ENCODE results near the gene TEX30.

DNA sequence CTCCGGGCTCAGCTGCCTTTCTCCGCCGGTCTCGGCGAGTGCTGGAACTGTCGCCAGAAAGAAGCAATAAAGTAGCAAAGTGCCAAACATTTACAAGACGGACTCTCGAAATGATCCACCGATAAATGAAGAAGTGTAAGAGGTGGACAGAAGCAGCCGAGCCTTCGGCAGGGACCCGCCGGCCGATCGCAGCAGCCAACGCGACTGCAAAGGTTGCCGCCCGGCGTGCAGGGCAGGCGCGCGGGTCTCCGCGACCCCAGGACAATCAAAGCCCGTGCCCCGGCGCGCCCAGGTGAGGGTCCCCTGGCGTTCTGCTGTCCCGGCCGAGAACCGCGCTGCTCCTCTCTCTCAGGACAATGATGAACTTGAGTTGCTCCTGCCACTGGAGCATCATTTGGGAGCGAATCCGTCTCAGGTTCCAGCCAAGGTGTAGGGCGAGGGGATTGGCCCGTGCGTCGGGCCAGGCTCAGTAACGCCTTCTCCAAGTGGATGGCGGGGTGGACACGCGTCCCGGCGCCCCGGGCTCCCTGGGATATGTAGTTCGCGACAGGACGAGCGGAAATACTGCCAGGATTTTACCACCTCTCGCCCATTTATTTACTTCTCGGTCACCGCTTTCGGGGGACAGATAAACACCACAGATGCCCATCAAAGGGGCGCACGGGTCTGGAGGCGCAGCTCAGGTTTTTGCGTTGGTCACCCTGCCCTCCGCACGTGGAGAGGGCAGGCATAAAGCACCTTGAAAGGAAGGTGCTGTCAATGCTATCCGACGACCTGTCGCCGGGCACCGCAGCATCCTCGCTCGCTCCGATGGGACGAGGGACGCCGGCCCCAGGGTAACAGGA, 25.2 kb upstream of the TEX30 start, which contains the start of the genes BIVM and POGLUT2:
- TF ChIP-seq CSDC2 (CRISPR knock-in tag; IDR thresholded peaks at IDR 0.05), result no peak
- no peak for TF ChIP-seq TSHZ2 (CRISPR knock-in tag; IDR thresholded peaks at IDR 0.05)
- no peak for TF ChIP-seq BACH2 (CRISPR knock-in tag; IDR thresholded peaks at IDR 0.05; ENCODE audit: borderline replicate concordance)
- no peak for TF ChIP-seq RARB (CRISPR knock-in tag; IDR thresholded peaks at IDR 0.05)
- no peak for TF ChIP-seq GLIS3 (CRISPR knock-in tag; IDR thresholded peaks at IDR 0.05)
- TF ChIP-seq, protein P1, sequence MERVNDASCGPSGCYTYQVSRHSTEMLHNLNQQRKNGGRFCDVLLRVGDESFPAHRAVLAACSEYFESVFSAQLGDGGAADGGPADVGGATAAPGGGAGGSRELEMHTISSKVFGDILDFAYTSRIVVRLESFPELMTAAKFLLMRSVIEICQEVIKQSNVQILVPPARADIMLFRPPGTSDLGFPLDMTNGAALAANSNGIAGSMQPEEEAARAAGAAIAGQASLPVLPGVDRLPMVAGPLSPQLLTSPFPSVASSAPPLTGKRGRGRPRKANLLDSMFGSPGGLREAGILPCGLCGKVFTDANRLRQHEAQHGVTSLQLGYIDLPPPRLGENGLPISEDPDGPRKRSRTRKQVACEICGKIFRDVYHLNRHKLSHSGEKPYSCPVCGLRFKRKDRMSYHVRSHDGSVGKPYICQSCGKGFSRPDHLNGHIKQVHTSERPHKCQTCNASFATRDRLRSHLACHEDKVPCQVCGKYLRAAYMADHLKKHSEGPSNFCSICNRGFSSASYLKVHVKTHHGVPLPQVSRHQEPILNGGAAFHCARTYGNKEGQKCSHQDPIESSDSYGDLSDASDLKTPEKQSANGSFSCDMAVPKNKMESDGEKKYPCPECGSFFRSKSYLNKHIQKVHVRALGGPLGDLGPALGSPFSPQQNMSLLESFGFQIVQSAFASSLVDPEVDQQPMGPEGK (CRISPR knock-in tag; IDR thresholded peaks at IDR 0.05; ENCODE audit: borderline replicate concordance), result no peak
- TF ChIP-seq ZNF70 (CRISPR knock-in tag; IDR thresholded peaks at IDR 0.05), result no peak
- no peak for TF ChIP-seq ZFP3 (CRISPR knock-in tag; IDR thresholded peaks at IDR 0.05)
- no peak for TF ChIP-seq ZNF565 (CRISPR knock-in tag; conservative IDR thresholded peaks at IDR 0.05; ENCODE audit: low read depth)
- TF ChIP-seq, protein P2, sequence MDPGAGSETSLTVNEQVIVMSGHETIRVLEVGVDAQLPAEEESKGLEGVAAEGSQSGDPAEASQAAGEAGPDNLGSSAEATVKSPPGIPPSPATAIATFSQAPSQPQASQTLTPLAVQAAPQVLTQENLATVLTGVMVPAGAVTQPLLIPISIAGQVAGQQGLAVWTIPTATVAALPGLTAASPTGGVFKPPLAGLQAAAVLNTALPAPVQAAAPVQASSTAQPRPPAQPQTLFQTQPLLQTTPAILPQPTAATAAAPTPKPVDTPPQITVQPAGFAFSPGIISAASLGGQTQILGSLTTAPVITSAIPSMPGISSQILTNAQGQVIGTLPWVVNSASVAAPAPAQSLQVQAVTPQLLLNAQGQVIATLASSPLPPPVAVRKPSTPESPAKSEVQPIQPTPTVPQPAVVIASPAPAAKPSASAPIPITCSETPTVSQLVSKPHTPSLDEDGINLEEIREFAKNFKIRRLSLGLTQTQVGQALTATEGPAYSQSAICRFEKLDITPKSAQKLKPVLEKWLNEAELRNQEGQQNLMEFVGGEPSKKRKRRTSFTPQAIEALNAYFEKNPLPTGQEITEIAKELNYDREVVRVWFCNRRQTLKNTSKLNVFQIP (CRISPR knock-in tag; IDR thresholded peaks at IDR 0.05; ENCODE audit: borderline replicate concordance, low read depth), result no peak
- TF ChIP-seq TCF4 (CRISPR knock-in tag; IDR thresholded peaks at IDR 0.05; ENCODE audit: borderline replicate concordance), result no peak
- TF ChIP-seq ZFP30 (CRISPR knock-in tag; IDR thresholded peaks at IDR 0.05), result no peak
